Measurements from ENCODE around the gene KIF13A. TPM values are rescaled to one million over a fixed set of nuclear protein-coding genes. Genes with fewer than 3 reads are reported as not detected.

KIF13A gene
- total and polyA plus RNA-seq, 10 donors, result 3.7 to 32.0 (median 19.9) TPM

- intact Hi-C loops (cut with DNase I; ENCODE audit: low total_unique reads), result loop anchor here (10.0 kb wide), 1 partner anchor 60 kb away; no protein-coding TSS in a partner anchor
- H3K27ac ChIP-seq, result peak overlapping the region in 6 of 8 donors; percentile 1 to 78 (median 48)
Observed at GRCh38 chr6:17984812-17985670, 2.4 kb downstream of the KIF13A start.

GRCh38 chr6:17984399-17984798 is 3.0 kb downstream of the KIF13A start:
- intact Hi-C loops (cut with DNase I; ENCODE audit: low total_unique reads), result loop anchor here (10.0 kb wide), 1 partner anchor 60 kb away; no protein-coding TSS in a partner anchor
- Histone ChIP-seq H3K27ac (peak overlapping the region in 7 of 8 donors; percentile 1 to 78 (median 32)), H3K9me3 (no peaks in the 10 kb centered on the region), H3K27me3 (replicated peaks in 1 of 7) (peaks cover 0 to 12% (median 0%) of the 10 kb centered on the region in 7 donors), H3K4me3 (peak overlapping the region in 1 of 8 donors; percentile 27), H3K4me1 (peaks cover 8 to 64% (median 41%) of the 10 kb centered on the region in 6 donors), H3K36me3 (peaks cover 0 to 9% (median 0%) of the 10 kb centered on the region in 6 donors)
- 25 to 50% (median 36%) methylated on average over 1 of the region's 1 CpG for WGBS, 5 donors
- TF ChIP-seq POLR2A (IDR thresholded peaks at IDR 0.05) (no peak), CTCF (IDR thresholded peaks at IDR 0.05 in 8 of 11, conservative IDR thresholded peaks at IDR 0.05 in 3 of 11) (no peak), POLR2AphosphoS5 (IDR thresholded peaks at IDR 0.05) (no peak)
- DNase-seq, result no peak

More at GRCh38 chr6:17984812-17985670, 2.4 kb downstream of the KIF13A start:
- H3K27me3 ChIP-seq (replicated peaks in 1 of 7), result peaks cover 0 to 16% (median 0%) of the 10 kb centered on the region in 7 donors
- 56 to 70% (median 63%) methylated on average over 11 of the region's 11 CpGs for WGBS, 5 donors
- TF ChIP-seq CTCF (IDR thresholded peaks at IDR 0.05 in 8 of 11, conservative IDR thresholded peaks at IDR 0.05 in 3 of 11) (no peak), POLR2AphosphoS5 (IDR thresholded peaks at IDR 0.05) (no peak), POLR2A (IDR thresholded peaks at IDR 0.05) (no peak)
- peaks cover 0 to 9% (median 0%) of the 10 kb centered on the region in 6 donors for H3K36me3 ChIP-seq
- H3K4me3 ChIP-seq, result peak overlapping the region in 2 of 8 donors; percentile 27 to 63
- DNase-seq, result no peak
- peaks cover 8 to 64% (median 41%) of the 10 kb centered on the region in 6 donors for H3K4me1 ChIP-seq
- no peaks in the 10 kb centered on the region for H3K9me3 ChIP-seq

GRCh38 chr6:17983730-17984129 is 3.7 kb downstream of the KIF13A start:
- H3K4me1 ChIP-seq, result peaks cover 6 to 57% (median 36%) of the 10 kb centered on the region in 6 donors
- no peak for DNase-seq
- peak overlapping the region in 7 of 8 donors; percentile 1 to 78 (median 47) for H3K27ac ChIP-seq
- H3K4me3 ChIP-seq, result peak overlapping the region in 1 of 8 donors; percentile 27
- 75 to 86% (median 80%) methylated on average over 2 of the region's 2 CpGs for WGBS, 5 donors
- TF ChIP-seq POLR2A (IDR thresholded peaks at IDR 0.05), result no peak
- H3K9me3 ChIP-seq, result no peaks in the 10 kb centered on the region
- H3K27me3 ChIP-seq (replicated peaks in 1 of 7), result peaks cover 0 to 10% (median 0%) of the 10 kb centered on the region in 7 donors
- intact Hi-C loops (cut with DNase I; ENCODE audit: low total_unique reads), result loop anchor here (10.0 kb wide), 1 partner anchor 59 kb away; no protein-coding TSS in a partner anchor
- peaks cover 0 to 9% (median 0%) of the 10 kb centered on the region in 6 donors for H3K36me3 ChIP-seq

GRCh38 chr6:17980329-17980728 is 7.1 kb downstream of the KIF13A start:
- Histone ChIP-seq H3K27ac (no peak overlapping the region), H3K4me1 (peaks cover 0 to 31% (median 17%) of the 10 kb centered on the region in 6 donors), H3K27me3 (replicated peaks in 1 of 7) (no peaks in the 10 kb centered on the region), H3K36me3 (peaks cover 0 to 22% (median 0%) of the 10 kb centered on the region in 6 donors), H3K9me3 (no peaks in the 10 kb centered on the region), H3K4me3 (no peak overlapping the region)
- no peak for DNase-seq
- intact Hi-C loops (cut with DNase I; ENCODE audit: low total_unique reads), result loop anchor here (10.0 kb wide), 1 partner anchor 56 kb away; no protein-coding TSS in a partner anchor
- WGBS, 5 donors, result 72 to 93% (median 84%) methylated on average over 3 to 4 of the region's 4 CpGs
- no peak for TF ChIP-seq POLR2AphosphoS5 (IDR thresholded peaks at IDR 0.05)
- no peak for TF ChIP-seq CTCF (IDR thresholded peaks at IDR 0.05 in 8 of 11, conservative IDR thresholded peaks at IDR 0.05 in 3 of 11)
- TF ChIP-seq POLR2A (IDR thresholded peaks at IDR 0.05), result no peak

Data from spleen (tissue), 11 donors.